K562 (cell line): Measurements from ENCODE around the gene OR4C16. TPM values are rescaled to one million over a fixed set of nuclear protein-coding genes. Genes with fewer than 3 reads are reported as not detected.

Experiments
- ATAC-seq: fragments of 200-7000 bp; cut with Tn5 transposase; 3 replicates; pipeline ENCODE4 v1.9.1; 2020; ENCODE audit warnings: moderate library complexity
- BruUV-seq: library from RNA; stranded (reverse); fragments of 400-500 nt; replicated peaks from 2 replicates; lab custom pipeline; 2021; lab: Mats Ljungman, UMichigan
- CTCF ChIA-PET: fragments of 300-600 bp; formaldehyde crosslinking; extraction: SDS; loops from one replicate; lab custom pipeline; 2021; ENCODE audit warnings: low intra/inter-chr PET ratio; lab: Yijun Ruan, JAX
- POLR2A ChIA-PET: fragments of 300-600, 350-650 bp; sonication (Branson Sonifier 250); formaldehyde crosslinking; extraction: SDS; loops from one replicate; lab custom pipeline; 2021; ENCODE audit warnings: antibody characterized with exemption, inconsistent platforms; lab: Yijun Ruan, JAX
- DNase-seq, 4 experiments: peaks; one replicate each; pipeline versions ENCODE4 v3.0.0 to v3.0.0-alpha.2; 2011 to 2018; ENCODE audit warnings: low spot score in 3 of 4, mixed read lengths in 3 of 4; ENCODE audit errors: extremely low read depth in 1 of 4
- FAIRE-seq: peaks from 2 replicates; lab custom pipeline; 2011; peaks lifted over from hg19 to GRCh38; lab: Jason Lieb, UNC
- H2AFZ ChIP-seq: 2 replicates; pipeline ENCODE4 v1.6.0; 2011; ENCODE audit warnings: low read depth, low read length, control low read depth, inconsistent platforms
- H3K27ac ChIP-seq: fragments of 200-600 bp; 3 replicates; pipeline ENCODE4 v1.8.0; 2011; ENCODE audit warnings: low read depth, mild to moderate bottlenecking, control low read depth, inconsistent platforms, low read length, moderate library complexity, mixed read lengths; ENCODE audit errors: extremely low read depth
- H3K27me3 ChIP-seq, 2 experiments: fragments of 300-600 bp in 1 of 2; 2 replicates in 1 of 2; 3 replicates in 1 of 2; pipeline versions ENCODE4 v1.6.0 to v1.8.0; 2011; ENCODE audit warnings: inconsistent platforms in 2 of 2, low read length in 2 of 2, mild to moderate bottlenecking in 1 of 2, mixed read lengths in 1 of 2, moderate library complexity in 1 of 2; ENCODE audit not compliant: control insufficient read depth in 2 of 2, insufficient read depth in 2 of 2
- H3K36me3 ChIP-seq: fragments of 300-600 bp; 3 replicates; pipeline ENCODE4 v1.8.0; 2011; ENCODE audit warnings: mild to moderate bottlenecking, low read length, inconsistent platforms; ENCODE audit not compliant: control insufficient read depth, insufficient read depth
- H3K4me1 ChIP-seq, 2 experiments: fragments of 200-600 bp in 1 of 2; replicated peaks in 1 of 2; 2 replicates in 1 of 2; 3 replicates in 1 of 2; pipeline versions ENCODE4 v1.5.1 to v1.8.0; 2011; ENCODE audit warnings: inconsistent platforms in 2 of 2, low read length in 2 of 2, mild to moderate bottlenecking in 1 of 2, mixed read lengths in 1 of 2, moderate library complexity in 1 of 2; ENCODE audit not compliant: control insufficient read depth in 2 of 2, insufficient read depth in 2 of 2
- H3K4me2 ChIP-seq: 2 replicates; pipeline ENCODE4 v1.6.1; 2011; ENCODE audit warnings: low read length, control low read depth, inconsistent platforms, mixed read lengths; ENCODE audit not compliant: insufficient read depth
- H3K4me3 ChIP-seq: fragments of 200-600 bp; sonication (generic), shearing (Covaris generic); 2 replicates; pipeline ENCODE4 v1.5.1; 2016; ENCODE audit warnings: control low read depth, inconsistent platforms
- H3K79me2 ChIP-seq: fragments of 200-600 bp; 3 replicates; pipeline ENCODE4 v1.8.0; 2011; ENCODE audit warnings: low read length, inconsistent platforms; ENCODE audit not compliant: control insufficient read depth, insufficient read depth
- H3K9ac ChIP-seq, 2 experiments: 2 replicates each; pipeline versions ENCODE4 v1.6.0 to v1.6.1; 2011; ENCODE audit warnings: low read depth in 2 of 2, low read length in 2 of 2, control low read depth in 1 of 2, inconsistent platforms in 1 of 2, mild to moderate bottlenecking in 1 of 2, mixed read lengths in 1 of 2; ENCODE audit not compliant: insufficient read depth in 1 of 2
- H3K9me1 ChIP-seq: one replicate; pipeline ENCODE4 v1.6.0; 2011; ENCODE audit warnings: inconsistent platforms, mild to moderate bottlenecking, low read length, moderate library complexity; ENCODE audit not compliant: control insufficient read depth, insufficient read depth
- H3K9me3 ChIP-seq: replicated peaks from 2 replicates; pipeline ENCODE4 v1.5.1; 2011; ENCODE audit warnings: low read depth, low read length, inconsistent platforms; ENCODE audit not compliant: control insufficient read depth, insufficient read depth
- H4K20me1 ChIP-seq: replicated peaks from 2 replicates; pipeline ENCODE4 v1.6.1; 2011; ENCODE audit warnings: low read length, inconsistent platforms, mixed read lengths; ENCODE audit not compliant: control insufficient read depth, insufficient read depth
- BRF2 ChIP-seq: IDR thresholded peaks from 3 replicates; pipeline ENCODE4 v1.6.1; 2011; ENCODE audit warnings: borderline replicate concordance, mild to moderate bottlenecking; ENCODE audit not compliant: insufficient read length, insufficient read depth
- FOXM1 ChIP-seq, 2 experiments: fragments of 450-650 bp in 1 of 2; sonication (generic) in 1 of 2; formaldehyde crosslinking in 1 of 2; IDR thresholded peaks; 2 replicates each; pipeline versions ENCODE4 v1.6.1 to v1.9.0; 2017 to 2022; ENCODE audit warnings: low read depth in 2 of 2, mild to moderate bottlenecking in 2 of 2, missing genetic modification reagents in 1 of 2, moderate library complexity in 1 of 2
- ZNF408 ChIP-seq: fragments of 250-450 bp; sonication (Bioruptor Pico); IDR thresholded peaks from 2 replicates; pipeline ENCODE4 v1.4.0; 2020; ENCODE audit warnings: low read depth, mild to moderate bottlenecking, moderate library complexity
- ZNF655 ChIP-seq: fragments of 250-450 bp; sonication (Bioruptor Pico); IDR thresholded peaks from 2 replicates; pipeline ENCODE4 v1.5.0; 2021
- WGBS: fragments of 100-300 bp; shearing (Covaris generic); methylation state at CpG from one replicate; pipeline ENCODE4 v1.1.6; 2016; ENCODE audit warnings: low coverage, mixed read lengths; ENCODE audit not compliant: insufficient coverage; ENCODE audit errors: missing lambda C conversion rate; 5-methylcytosine and 5-hydroxymethylcytosine counted together
- in situ Hi-C: fragments of 300-500 bp; cut with MboI; formaldehyde crosslinking; loops from 4 replicates; pipeline ENCODE4 v1.15.0; 2018; ENCODE audit warnings: inconsistent platforms, mixed read lengths
- intact Hi-C: fragments of 100-400 bp; cut with micrococcal nuclease; formaldehyde crosslinking; loops from 2 replicates; pipeline ENCODE4 v1.14.2; 2022
- polyA plus RNA-seq, 8 experiments: library from polyadenylated mRNA; depleted of rRNA in 4 of 8; stranded (reverse) in 5 of 8; unstranded in 3 of 8; fragments of >200 nt; fragmentation: Nextera tagmentation in 2 of 8; fragmentation: Illumina TruSeq in 1 of 8; extraction: Ambion mirVana in 2 of 8; extraction: Trizol in 1 of 8; gene quantifications; 2 replicates each; pipeline versions ENCODE4 v1.2.1 to v1.2.3, GENCODE V29; 2011 to 2014; ENCODE audit warnings: inconsistent platforms in 1 of 8, missing spikeins in 1 of 8
- total RNA-seq, 7 experiments: library from RNA; depleted of rRNA in 6 of 7; stranded (reverse); fragments of >200 nt in 6 of 7; fragmentation: Illumina TruSeq in 2 of 7; extraction: Trizol in 2 of 7; gene quantifications; 2 replicates each; pipeline versions ENCODE4 v1.2.1 to v1.2.3, GENCODE V29; 2011 to 2021; ENCODE audit warnings: low replicate concordance in 1 of 7

Gene OR4C16
- total and polyA plus RNA-seq, 9 of the 15 experiments (the other 6 are each of a cell fraction or from before 2014, with no cell fraction given), result not detected

- no peak for TF ChIP-seq FOXM1 (IDR thresholded peaks at IDR 0.05; ENCODE audit: low read depth)
- TF ChIP-seq FOXM1 (CRISPR knock-in tag; IDR thresholded peaks at IDR 0.05; ENCODE audit: low read depth), result no peak
- TF ChIP-seq ZNF655, result no peak
- no peak for TF ChIP-seq ZNF408 (CRISPR knock-in tag)
- TF ChIP-seq BRF2, result no peak
- H3K27me3 ChIP-seq, result no peaks in the 10 kb centered on the region
- no peaks in the 10 kb centered on the region for H3K9me3 ChIP-seq
- 0% methylated on average over 1 of the region's 1 CpG for WGBS
- no peaks in the 10 kb centered on the region for H4K20me1 ChIP-seq
- no peak overlapping the region for H3K4me3 ChIP-seq
- no peak for ATAC-seq
- no peak overlapping the region for H3K27ac ChIP-seq
- no peaks in the 10 kb centered on the region for H3K4me1 ChIP-seq
- H3K9me1 ChIP-seq, result no peaks in the 10 kb centered on the region
- no peak overlapping the region for H2AFZ ChIP-seq
- H3K79me2 ChIP-seq, result no peaks in the 10 kb centered on the region
- no peak overlapping the region for H3K9ac ChIP-seq
- in situ Hi-C loops, result no loop called here
- intact Hi-C loops, result no loop called here
- no peak for DNase-seq
- no TSS peak for BruUV-seq
- ChIA-PET POLR2A (no interaction called here), CTCF (no interaction called here)
- H3K36me3 ChIP-seq, result no peaks in the 10 kb centered on the region
- FAIRE-seq, result no peak
- H3K4me2 ChIP-seq, result no peak overlapping the region
Measured at GRCh38 chr11:55572548-55572947, 620 bp downstream of the OR4C16 start.
